ENCODE results near the gene UBE2L3.

- TF ChIP-seq CTCF (IDR thresholded peaks at IDR 0.05) (no peak), ZFX (IDR thresholded peaks at IDR 0.05; ENCODE audit: borderline replicate concordance) (no peak)
Observed at GRCh38 chr22:21652010-21652546, 84.6 kb downstream of the UBE2L3 start.

Data from 22Rv1 (cell line).